Panc1 (cell line): Measurements from ENCODE around the gene MSANTD2. TPM values are rescaled to one million over a fixed set of nuclear protein-coding genes. Genes with fewer than 3 reads are reported as not detected.

Experiments
- ATAC-seq: fragments of 200-7000 bp; cut with Tn5 transposase; 2 replicates; pipeline ENCODE4 v1.9.1; 2020; ENCODE audit warnings: mild to moderate bottlenecking, moderate library complexity
- BruUV-seq: library from RNA; stranded (reverse); fragments of 400-500 nt; replicated peaks from 2 replicates; lab custom pipeline; 2021; lab: Mats Ljungman, UMichigan
- CTCF ChIA-PET: fragments of 300-600 bp; sonication (Branson Sonifier 250); formaldehyde crosslinking; loops from one replicate; lab custom pipeline; 2022; ENCODE audit warnings: antibody characterized with exemption; lab: Charles Lee
- POLR2A ChIA-PET: fragments of 300-600 bp; sonication (Branson Sonifier 250); formaldehyde crosslinking; loops from one replicate; lab custom pipeline; 2022; ENCODE audit warnings: antibody characterized with exemption; lab: Charles Lee
- DNase-seq: peaks from one replicate; pipeline ENCODE4 v3.0.0-alpha.2; 2010; ENCODE audit warnings: low read depth, low spot score
- H3K27ac ChIP-seq: 2 replicates; pipeline ENCODE4 v1.5.1; 2011; ENCODE audit warnings: mild to moderate bottlenecking, low read length, inconsistent platforms
- H3K27me3 ChIP-seq: fragments of 200-500 bp; sonication (Bioruptor generic); 2 replicates; pipeline ENCODE4 v1.6.0; 2014; ENCODE audit warnings: low read length, inconsistent platforms; ENCODE audit not compliant: control insufficient read depth, insufficient read depth
- H3K36me3 ChIP-seq: fragments of 200-500 bp; sonication (Bioruptor generic); 2 replicates; pipeline ENCODE4 v1.5.1; 2014; ENCODE audit warnings: inconsistent platforms, mild to moderate bottlenecking, low read length, moderate library complexity; ENCODE audit not compliant: control insufficient read depth, insufficient read depth
- H3K4me1 ChIP-seq: 2 replicates; pipeline ENCODE4 v1.5.1; 2011; ENCODE audit warnings: inconsistent platforms, mild to moderate bottlenecking, low read length, moderate library complexity; ENCODE audit not compliant: control insufficient read depth, insufficient read depth
- H3K4me3 ChIP-seq, 2 experiments: 2 replicates each; pipeline ENCODE4 v1.5.1; 2011 to 2012; ENCODE audit warnings: low read depth in 2 of 2, low read length in 2 of 2, mild to moderate bottlenecking in 2 of 2, inconsistent platforms in 1 of 2, moderate library complexity in 1 of 2
- H3K9me3 ChIP-seq: fragments of 200-500 bp; sonication (Bioruptor generic); 2 replicates; pipeline ENCODE4 v1.5.1; 2014; ENCODE audit warnings: low read depth, mild to moderate bottlenecking, inconsistent platforms, low read length, moderate library complexity; ENCODE audit not compliant: control insufficient read depth, insufficient read depth
- CTCF ChIP-seq: fragments of 450-650 bp; IDR thresholded peaks from 2 replicates; pipeline ENCODE4 v1.5.1; 2017; ENCODE audit warnings: mild to moderate bottlenecking
- POLR2AphosphoS5 ChIP-seq: IDR thresholded peaks from 2 replicates; pipeline ENCODE4 v1.6.1; 2012; ENCODE audit warnings: mild to moderate bottlenecking, low read depth, low read length, moderate library complexity
- REST ChIP-seq, 2 experiments: IDR thresholded peaks; 2 replicates each; pipeline ENCODE4 v1.6.1; 2011 to 2012; ENCODE audit warnings: low read depth in 2 of 2, control low read depth in 1 of 2, low read length in 1 of 2, mild to moderate bottlenecking in 1 of 2, moderate library complexity in 1 of 2; ENCODE audit not compliant: insufficient read depth in 1 of 2
- SIN3A ChIP-seq: IDR thresholded peaks from 2 replicates; pipeline ENCODE4 v1.6.1; 2012; ENCODE audit warnings: low read depth, mild to moderate bottlenecking, low read length, moderate library complexity, borderline replicate concordance; ENCODE audit not compliant: insufficient read depth
- TCF7L2 ChIP-seq: IDR thresholded peaks from 2 replicates; pipeline ENCODE4 v1.6.1; 2011; ENCODE audit warnings: mild to moderate bottlenecking, low read depth, low read length, inconsistent platforms
- in situ Hi-C: cut with HindIII; loops from 2 replicates; pipeline ENCODE4 v1.10.0; 2016; ENCODE audit warnings: low sequenced_read_pairs, low pct_unique_long_range_greater_than_20kb
- intact Hi-C: fragments of 100-400 bp; cut with micrococcal nuclease; formaldehyde crosslinking; loops from one replicate; pipeline ENCODE4 v1.10.0; 2022; ENCODE audit not compliant: unreplicated experiment
- total RNA-seq: library from RNA; stranded (reverse); gene quantifications from one replicate; pipeline ENCODE4 v1.2.1, GENCODE V29; 2021; ENCODE audit not compliant: unreplicated experiment

MSANTD2 gene
- total RNA-seq, 1 experiment from 2014 or later: 20.5 TPM

- TF ChIP-seq TCF7L2 (no peak), POLR2AphosphoS5 (no peak), SIN3A (no peak), CTCF (no peak), REST (IDR thresholded peaks at IDR 0.05; ENCODE audit: insufficient read depth in 1 of 2, low read depth in 2 of 2, low read length in 1 of 2) (no peak)
- Histone ChIP-seq H3K4me1 (no peaks in the 10 kb centered on the region), H3K4me3 (no peak overlapping the region), H3K27me3 (peaks cover 7% of the 10 kb centered on the region; the same call in 1 of the 2 replicates), H3K27ac (no peak overlapping the region), H3K36me3 (no peaks in the 10 kb centered on the region), H3K9me3 (no peaks in the 10 kb centered on the region)
- CTCF ChIA-PET: no interaction called here
- in situ Hi-C loops: no loop called here
- BruUV-seq: no TSS peak
- no peak for ATAC-seq
- DNase-seq: no peak
- intact Hi-C loops: no loop called here
- POLR2A ChIA-PET: no interaction called here
Measured at GRCh38 chr11:124811399-124812125, 11.4 kb upstream of the MSANTD2 start.

GRCh38 chr11:124807660-124808270 lies 7.6 kb upstream of the MSANTD2 start:
- Histone ChIP-seq H3K4me1 (no peaks in the 10 kb centered on the region), H3K27ac (no peak overlapping the region), H3K27me3 (peaks cover 5% of the 10 kb centered on the region; the same call in 1 of the 2 replicates), H3K9me3 (no peaks in the 10 kb centered on the region), H3K4me3 (no peak overlapping the region), H3K36me3 (no peaks in the 10 kb centered on the region)
- in situ Hi-C loops: no loop called here
- CTCF ChIA-PET: interaction anchor here (0.6 kb wide), 1 partner anchor 14 kb away, joined by 3 read pairs; no protein-coding TSS in a partner anchor
- BruUV-seq: no TSS peak
- intact Hi-C loops: no loop called here
- DNase-seq (no peak), ATAC-seq (no peak)
- no peak for TF ChIP-seq SIN3A
- no peak for TF ChIP-seq CTCF
- no peak for TF ChIP-seq REST (IDR thresholded peaks at IDR 0.05; ENCODE audit: insufficient read depth in 1 of 2, low read depth in 2 of 2, low read length in 1 of 2)
- TF ChIP-seq TCF7L2: no peak
- TF ChIP-seq POLR2AphosphoS5: no peak
- POLR2A ChIA-PET: no interaction called here
